HG02798 (cell line): ENCODE measurements around the gene SREK1.
"Not testable (repeated sequence)": the region's sequence is repeated elsewhere in the genome, so short reads cannot be mapped to it uniquely, and the experiment has no call there.

Experiments used
- ATAC-seq: cut with Tn5 transposase; IDR thresholded peaks from one replicate; pipeline ENCODE4 v1.9.1; 2021; ENCODE audit warnings: mild to moderate bottlenecking; ENCODE audit not compliant: unreplicated experiment, poor library complexity

The SREK1 gene, protein sequence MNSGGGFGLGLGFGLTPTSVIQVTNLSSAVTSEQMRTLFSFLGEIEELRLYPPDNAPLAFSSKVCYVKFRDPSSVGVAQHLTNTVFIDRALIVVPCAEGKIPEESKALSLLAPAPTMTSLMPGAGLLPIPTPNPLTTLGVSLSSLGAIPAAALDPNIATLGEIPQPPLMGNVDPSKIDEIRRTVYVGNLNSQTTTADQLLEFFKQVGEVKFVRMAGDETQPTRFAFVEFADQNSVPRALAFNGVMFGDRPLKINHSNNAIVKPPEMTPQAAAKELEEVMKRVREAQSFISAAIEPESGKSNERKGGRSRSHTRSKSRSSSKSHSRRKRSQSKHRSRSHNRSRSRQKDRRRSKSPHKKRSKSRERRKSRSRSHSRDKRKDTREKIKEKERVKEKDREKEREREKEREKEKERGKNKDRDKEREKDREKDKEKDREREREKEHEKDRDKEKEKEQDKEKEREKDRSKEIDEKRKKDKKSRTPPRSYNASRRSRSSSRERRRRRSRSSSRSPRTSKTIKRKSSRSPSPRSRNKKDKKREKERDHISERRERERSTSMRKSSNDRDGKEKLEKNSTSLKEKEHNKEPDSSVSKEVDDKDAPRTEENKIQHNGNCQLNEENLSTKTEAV

DNA sequence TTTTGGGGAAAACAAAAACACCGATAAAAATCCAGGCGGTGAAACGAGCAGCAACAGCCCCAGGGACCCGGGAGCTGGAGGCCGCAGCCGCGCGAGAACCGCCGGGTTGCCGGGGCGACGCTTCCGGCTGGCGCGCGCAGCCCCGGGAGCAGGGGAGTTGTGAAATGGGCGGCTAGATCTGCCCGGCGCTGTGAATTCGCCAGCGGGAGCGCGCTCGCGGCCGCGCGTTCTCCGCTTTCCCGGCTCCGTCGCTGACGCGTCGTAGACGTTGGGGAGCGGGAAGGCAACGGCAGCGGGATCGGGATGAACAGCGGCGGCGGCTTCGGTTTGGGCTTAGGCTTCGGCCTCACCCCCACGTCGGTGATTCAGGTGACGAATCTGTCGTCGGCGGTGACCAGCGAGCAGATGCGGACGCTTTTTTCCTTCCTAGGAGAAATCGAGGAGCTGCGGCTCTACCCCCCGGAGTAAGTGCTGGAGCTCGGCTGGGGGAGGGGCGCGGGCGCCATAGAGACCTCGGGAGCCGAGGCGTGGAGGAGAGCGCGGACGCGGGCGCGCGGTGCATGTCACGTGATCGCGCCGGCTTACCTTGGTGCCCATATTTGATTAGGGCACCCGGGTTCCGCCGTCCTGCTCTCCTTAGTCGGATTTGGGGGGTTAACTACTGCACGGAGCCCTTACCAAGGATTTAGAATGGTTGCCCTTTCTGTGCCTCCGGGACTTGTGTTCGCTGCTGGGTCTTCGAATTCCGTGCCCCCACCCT is at the start of gene SREK1:
SREK1 (plus strand) TSS at position 227 of the 760 bp plus-strand sequence; CDS start at position 304, 77 bp downstream.
- ATAC-seq: peak; percentile 92

DNA sequence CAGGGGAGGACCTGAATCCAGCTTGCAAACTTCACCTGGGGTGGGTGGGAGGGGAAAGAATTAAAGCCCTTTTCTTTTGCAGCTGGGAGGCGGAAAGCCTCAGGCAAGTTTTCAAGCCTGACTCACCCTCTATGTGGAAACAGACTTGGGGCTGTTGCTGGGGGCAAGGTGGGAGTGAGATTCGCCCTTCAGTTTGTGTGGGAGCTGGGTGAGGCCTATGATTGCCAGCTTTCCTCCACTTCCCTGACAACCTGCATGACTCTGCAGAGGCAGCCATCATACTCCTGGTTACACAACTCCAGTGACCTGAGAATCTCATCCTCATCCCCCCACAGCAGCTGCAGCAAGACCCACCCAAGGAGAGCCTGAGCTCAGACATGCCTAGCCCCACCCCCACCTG is 43.2 kb upstream of the SREK1 start:
- no peak for ATAC-seq

DNA sequence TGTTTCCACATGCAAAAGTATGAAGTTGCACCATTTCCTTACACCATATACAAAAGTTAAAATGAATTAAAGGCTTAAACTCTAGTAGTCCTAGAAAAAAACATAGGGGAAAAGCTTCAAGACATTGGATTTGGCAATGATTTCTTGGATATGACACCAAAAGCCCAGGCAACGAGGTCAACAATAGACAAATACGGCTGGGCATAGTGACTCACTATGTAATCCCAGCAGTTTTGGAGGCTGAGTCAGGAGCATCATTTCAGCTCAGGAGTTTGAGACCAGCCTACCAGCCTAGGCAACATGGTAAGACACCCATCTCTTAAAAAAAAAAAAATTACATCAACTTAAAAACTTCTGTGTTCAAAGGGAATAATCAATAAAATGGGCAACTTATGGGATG is 30.9 kb upstream of the SREK1 start:
- no peak for ATAC-seq

DNA sequence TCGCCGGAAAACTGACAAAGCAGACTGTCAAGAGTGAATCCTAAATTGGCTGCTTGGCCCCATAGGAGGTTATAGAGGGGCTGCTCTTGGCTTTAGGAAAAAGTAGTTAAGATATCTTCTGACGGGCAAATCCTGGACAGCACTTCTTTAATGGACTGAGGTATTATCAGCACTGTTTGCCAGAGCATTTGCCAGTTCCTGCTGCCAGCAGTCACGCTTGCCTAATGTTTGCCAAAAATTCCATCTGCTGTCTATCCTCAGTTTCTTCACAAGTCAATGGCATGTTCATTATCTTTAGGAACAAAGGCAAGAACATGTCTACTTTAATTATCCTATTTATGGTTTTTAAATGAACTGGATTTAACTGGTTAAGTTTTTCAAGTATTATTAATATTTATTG is 25.8 kb upstream of the SREK1 start:
- no peak for ATAC-seq

DNA sequence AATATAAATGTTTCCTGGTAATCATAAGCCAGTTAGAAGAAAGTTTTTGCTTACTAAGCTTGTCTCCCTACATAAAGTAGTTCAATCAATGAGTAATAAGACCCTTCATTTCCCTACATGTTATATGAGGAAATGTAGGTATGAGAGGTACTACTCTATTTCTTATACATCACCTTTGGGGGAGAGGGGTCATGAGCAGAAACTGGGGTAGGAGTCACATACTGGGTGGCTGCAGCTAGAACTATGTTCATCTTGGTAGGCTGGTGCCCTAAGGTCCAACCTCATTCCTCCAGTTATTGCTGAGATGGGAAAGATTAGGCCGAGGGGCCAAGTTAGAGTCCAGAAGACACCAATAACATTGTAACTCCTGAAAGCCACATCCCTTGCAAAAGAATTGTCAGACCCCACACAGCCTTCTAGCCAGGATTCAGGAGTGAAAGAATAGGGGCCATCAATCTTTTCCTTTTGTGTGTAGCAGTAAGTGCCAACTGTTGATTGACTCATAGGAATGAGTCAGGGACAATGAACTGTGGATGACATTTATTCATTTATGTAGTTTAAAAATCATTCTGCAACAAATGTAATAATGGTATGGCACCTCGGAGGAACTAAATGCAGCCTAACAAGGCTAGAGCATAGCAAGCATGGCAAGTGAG is 21.6 kb upstream of the SREK1 start:
- no peak for ATAC-seq

DNA sequence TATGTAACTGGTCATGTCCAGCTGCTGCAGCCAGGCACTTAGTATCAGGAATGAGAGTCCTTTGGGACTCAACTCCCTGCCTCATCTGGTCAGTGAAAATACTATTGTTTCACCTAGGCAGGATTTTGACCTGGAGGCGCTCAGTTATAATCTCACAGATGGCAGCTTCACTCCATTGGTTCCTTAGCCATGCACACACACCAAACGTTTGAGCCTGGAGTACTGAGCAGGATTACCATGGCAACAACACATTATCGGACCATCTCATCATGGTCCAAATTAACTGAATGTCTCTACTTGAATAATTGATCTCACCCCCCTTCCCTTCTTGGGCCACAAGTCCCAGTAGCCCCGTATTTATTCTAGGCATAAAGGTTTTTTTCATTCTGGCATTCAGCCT is 15.0 kb upstream of the SREK1 start:
- no peak for ATAC-seq

DNA sequence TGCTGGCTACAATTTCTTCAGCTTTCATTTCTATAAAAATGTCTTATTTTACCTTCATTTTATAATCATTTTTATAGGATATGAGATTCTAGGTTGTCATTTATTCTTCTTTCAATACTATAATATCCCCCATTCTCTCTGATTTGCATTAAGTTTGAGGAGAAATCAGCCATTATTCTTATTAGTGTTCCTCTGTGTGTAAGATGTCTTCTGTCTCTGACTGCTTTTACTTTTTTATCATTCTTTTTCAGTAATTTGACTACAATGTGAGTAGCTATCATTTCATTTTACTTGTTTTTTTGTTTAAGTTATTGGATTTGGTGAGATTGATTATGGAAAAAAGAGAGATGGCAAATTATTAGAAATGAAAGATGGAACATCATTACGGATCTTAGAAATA is 13.6 kb upstream of the SREK1 start:
- ATAC-seq: no peak

DNA sequence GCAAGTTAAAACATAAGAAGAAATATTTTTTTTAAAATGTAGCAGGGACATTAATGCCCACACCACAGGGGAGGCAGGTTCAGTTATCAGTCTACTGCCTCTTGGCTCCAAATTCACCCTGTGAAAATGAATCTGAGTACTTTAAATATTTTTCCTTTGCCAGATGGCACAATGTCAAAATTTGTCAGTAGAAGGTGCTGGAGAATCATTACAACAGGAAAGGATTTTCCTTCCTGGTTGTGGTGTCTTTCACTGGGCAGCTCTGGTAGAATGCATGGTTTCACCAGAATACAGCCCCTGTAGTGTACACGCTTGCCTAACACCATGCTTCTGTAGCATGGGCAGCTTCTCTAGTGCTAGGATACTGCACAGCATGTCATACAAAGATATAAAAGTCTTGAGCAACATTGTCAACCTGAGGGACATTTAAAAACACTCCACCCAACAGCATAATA is 9.7 kb upstream of the SREK1 start:
- no peak for ATAC-seq

DNA sequence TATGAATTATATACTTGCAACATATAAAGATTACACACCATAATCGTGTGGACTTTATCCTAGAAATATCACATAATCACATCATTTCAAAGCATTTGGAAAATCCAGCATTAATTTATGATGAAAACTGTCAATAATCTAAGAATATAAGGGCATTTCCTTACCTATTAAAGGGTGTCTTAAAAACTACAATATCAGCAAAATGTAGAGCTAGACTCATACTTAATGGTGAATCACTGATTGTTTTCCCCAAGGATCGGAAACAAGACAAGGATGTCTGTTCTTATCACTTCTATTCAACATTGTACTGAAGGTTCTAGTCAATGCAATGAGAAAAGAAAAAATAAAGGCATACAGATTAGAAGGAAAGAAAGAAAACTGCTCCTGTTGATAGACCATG is 8.0 kb upstream of the SREK1 start:
- no peak for ATAC-seq

DNA sequence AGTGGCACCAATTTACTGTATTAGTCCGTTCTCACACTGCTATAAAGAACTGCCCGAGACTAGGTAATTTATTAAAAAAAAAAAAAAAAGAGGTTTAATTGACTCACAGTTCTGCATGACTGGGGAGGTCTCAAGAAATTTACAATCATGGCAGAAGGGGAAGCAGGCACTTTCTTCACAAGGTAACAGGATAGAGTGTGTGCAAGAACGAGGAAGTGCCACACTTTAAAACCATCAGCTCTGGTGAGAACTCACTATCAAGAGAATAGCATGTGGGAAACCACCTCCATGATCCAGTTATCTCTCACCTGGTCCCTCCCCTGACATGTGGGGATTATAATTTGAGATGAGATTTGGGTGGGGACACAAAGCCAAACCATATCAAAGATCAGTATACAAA is 7.2 kb upstream of the SREK1 start:
- ATAC-seq: not testable (repeated sequence)

DNA sequence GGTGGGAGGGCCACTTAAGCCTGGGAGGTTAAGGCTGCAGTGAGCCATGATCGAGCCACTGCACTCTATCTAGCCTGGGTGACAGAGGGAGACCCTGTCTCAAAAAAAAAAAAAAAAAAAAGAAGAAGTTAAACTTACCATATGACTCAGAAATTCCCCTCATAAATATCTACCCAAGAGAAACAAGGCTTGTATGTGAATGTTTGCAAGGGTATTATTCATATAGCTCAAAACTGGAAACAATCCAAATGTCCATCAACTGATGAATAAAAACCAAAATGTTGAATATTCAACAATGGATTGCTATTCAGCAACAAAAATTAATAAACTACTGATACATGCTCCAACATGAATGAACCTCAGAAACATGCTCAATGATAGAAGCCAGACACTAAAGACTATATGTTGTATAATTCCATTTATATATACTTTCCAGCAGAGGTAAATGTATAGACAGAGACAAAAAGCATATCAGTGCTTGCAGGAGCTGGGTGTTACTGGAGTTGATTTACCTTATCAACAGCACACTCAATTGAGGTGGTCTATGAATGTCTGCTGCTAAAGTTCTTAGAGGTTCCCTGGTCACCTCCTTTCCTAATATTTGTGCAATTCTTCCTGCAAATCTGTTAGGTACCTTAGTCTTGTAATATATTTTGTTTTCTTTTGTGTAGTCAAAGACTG is 5.3 kb upstream of the SREK1 start:
- ATAC-seq: no peak

DNA sequence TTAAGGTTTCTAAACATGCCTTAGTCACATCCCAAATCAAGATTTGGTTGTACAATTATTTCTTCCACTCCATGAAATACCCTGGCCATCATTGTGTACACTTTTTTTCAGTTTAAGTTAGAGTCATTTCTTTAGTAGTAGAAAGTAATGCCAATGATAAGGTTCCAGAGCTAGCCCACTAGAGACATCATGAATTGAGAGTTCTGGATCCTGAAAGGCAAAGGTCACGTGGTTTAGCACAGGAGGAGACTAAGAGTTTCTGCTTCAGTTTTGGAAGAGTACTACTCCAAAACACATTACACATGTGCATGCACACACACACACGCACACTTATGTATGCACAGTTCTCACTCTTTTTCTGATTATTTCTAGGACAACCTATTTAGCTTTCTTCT is 4.8 kb upstream of the SREK1 start:
- ATAC-seq: no peak

DNA sequence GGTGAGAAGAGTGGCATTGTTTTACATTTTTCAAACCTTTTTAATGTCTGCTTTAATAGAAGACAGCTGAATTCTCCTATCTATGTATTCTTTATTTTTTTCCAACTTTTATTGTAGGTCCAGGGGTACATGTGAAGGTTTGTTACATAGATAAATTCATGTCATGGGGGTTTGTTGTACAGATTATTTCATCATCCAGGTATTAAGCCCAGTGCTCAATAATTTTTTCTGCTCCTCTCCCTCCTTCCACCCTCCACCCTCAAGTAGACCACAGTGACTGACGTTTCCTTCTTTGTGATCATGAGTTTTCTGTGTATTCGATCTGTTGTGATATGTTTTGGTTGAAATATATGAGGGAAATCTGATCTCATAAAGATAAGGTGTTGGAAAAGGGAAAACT is 1.7 kb upstream of the SREK1 start:
- ATAC-seq: no peak

DNA sequence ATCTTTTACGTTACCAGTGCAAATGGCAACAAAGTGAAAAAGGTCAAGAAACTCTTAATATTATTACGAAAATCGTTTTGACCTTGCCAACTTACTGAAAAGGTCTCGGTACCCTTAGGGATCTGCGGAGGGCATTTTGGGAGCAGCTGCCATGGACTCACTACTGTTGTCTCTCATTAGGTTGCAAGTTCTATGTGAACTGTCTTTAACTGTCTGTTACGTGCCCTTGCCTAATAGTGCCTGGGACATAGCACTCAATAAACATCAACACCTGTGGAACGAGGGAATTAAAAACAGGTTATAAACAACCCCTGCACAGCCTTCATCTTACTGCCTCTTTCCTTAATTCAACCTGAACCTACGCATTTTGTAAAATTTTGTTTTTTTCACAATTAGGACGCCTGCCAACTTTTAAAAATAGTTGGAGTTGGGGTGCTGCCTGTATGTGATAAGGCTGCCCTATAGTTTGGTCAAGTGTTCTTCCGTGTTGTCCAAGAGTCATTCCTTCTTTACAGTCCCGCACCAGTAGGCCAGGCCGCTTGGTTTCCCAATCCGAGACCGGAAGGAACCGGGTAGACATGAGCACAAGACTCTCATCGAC is 527 bp upstream of the SREK1 start:
- ATAC-seq: peak; percentile 33

DNA sequence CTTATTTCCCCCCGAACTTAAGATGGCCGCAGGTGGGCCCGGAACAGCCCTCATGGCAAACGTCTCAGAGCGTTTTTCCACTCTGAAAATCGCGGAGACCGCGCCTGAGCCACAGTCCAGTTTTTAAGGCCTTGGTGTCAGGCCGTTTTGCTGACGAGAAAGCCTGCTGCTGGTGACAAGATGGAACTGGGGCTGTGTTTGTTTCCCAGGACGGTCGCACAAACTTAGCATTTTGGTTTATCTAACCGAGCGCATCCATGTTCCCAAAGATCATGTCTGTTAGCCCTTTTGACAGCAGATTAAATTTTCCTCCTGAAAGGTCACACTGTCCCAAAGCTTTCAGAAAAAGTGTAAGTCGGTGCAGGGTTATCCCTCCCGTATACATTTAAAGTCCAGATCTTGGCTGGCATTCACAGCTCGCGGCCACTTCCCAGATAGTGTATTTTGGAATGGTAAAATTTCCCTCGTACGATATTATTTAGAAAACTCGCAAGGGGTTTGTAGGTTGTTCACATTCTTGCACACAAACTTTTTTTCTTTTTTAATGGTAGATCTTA is 812 bp downstream of the SREK1 start:
- ATAC-seq: peak; percentile 48

DNA sequence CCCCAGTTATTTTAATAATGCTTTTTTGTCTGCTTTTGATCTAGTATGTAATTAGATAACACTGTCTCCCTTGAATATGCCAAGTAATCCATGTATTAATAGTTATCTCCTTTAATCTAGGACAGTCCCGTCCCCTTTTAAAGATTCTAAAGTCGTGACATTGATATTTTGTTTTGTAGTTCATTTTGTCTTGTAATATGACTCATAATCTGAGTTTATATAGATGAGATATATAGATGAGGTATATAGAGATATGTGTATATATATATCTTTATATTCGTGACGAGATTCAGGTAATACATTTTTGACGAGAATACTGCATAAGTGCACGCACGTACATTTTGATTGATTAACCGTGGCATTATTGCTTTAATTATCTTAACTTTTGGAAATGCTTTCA is 1.6 kb downstream of the SREK1 start:
- ATAC-seq: no peak

DNA sequence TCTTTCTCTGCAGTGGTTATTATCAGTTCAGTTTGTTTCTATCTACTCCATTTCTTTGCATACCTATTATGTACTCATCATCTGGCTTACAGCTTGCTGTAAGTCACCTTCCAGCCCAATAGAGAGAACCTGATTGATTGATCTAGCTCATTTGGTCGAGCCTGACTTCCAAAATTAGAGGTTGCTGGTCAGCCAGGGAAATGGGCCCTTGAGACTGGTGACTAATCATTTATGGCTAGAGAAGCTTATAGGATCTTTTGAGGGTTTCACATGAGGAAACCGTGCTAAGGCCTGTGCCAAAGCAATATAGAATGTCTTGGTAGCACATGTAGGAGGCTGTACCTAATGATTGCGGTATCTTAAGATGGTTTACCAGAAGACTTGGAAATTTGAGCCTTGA is 5.8 kb downstream of the SREK1 start:
- no peak for ATAC-seq

DNA sequence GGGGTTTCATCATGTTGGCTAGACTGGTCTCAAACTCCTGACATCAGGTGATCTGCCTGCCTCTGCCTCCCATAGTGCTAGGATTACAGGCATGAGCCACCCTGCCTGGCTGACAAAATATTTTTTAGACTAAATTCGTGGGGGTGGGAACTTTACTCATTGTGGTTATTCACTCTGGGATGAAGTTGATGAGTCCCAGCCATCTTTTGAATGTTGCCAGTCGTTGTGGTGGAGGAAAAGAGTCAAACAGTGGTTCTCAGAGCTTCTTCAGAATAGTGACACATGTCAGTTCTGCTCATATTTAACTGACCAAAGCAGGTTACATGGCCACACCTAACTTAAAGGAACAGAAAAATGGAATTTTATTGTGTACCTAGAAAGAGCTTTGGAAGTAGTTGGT is 6.9 kb downstream of the SREK1 start:
- no peak for ATAC-seq

DNA sequence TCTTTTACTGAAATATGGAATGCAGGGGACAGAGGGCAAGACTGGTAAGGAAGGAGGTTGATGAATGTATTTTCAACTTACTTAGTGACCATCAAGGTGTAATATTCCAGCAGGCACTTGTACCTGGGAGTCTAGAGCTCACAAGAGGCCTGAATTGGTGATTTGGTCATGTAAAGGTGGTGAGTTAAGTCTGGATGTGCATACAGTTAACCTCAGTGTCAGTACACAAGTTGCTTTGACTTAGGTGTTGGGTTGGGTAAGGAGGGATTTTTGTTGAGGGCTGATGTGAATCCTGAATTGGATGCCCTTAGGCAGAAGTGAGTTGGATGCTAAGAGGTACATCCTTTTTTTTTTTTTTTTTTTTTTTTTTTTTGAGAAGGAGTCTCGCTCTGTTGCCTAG is 7.4 kb downstream of the SREK1 start:
- ATAC-seq: no peak
